Osteocyte (in vitro differentiated cells): ENCODE results near the gene SYPL1. TPM values are rescaled to one million over a fixed set of nuclear protein-coding genes. Genes with fewer than 3 reads are reported as not detected.

ENCODE experiments used
- DNase-seq: peaks from one replicate; pipeline ENCODE4 v3.0.0; 2021; ENCODE audit warnings: mixed read lengths; ENCODE audit not compliant: unreplicated experiment; ENCODE audit errors: extremely low spot score
- H3K27ac Mint-ChIP-seq: one replicate; pipeline ENCODE4 v1.8.0; 2021; ENCODE audit warnings: mild to moderate bottlenecking, mixed read lengths; ENCODE audit not compliant: unreplicated experiment
- H3K27me3 Mint-ChIP-seq: one replicate; pipeline ENCODE4 v1.8.0; 2021; ENCODE audit warnings: mixed read lengths; ENCODE audit not compliant: unreplicated experiment
- H3K36me3 Mint-ChIP-seq: one replicate; pipeline ENCODE4 v1.8.0; 2021; ENCODE audit warnings: mixed read lengths; ENCODE audit not compliant: unreplicated experiment
- H3K4me1 Mint-ChIP-seq: one replicate; pipeline ENCODE4 v1.8.0; 2021; ENCODE audit warnings: mixed read lengths; ENCODE audit not compliant: unreplicated experiment
- H3K4me3 Mint-ChIP-seq: one replicate; pipeline ENCODE4 v1.8.0; 2021; ENCODE audit warnings: mild to moderate bottlenecking, moderate library complexity, mixed read lengths; ENCODE audit not compliant: unreplicated experiment
- H3K9me3 Mint-ChIP-seq: one replicate; pipeline ENCODE4 v1.8.0; 2021; ENCODE audit warnings: mixed read lengths; ENCODE audit not compliant: unreplicated experiment
- total RNA-seq: library from RNA; stranded (reverse); gene quantifications from 2 replicates; pipeline ENCODE4 v1.2.1, GENCODE V29; 2021
- TF ChIP-seq, protein P1 (sequence below): fragments of 200-600 bp; sonication (generic); IDR thresholded peaks from 2 replicates; pipeline ENCODE4 v1.5.0; 2021; ENCODE audit warnings: antibody characterized with exemption, mild to moderate bottlenecking, moderate library complexity

SYPL1 gene
- total RNA-seq, 1 donor from 2014 or later, result 80.9 TPM

DNA sequence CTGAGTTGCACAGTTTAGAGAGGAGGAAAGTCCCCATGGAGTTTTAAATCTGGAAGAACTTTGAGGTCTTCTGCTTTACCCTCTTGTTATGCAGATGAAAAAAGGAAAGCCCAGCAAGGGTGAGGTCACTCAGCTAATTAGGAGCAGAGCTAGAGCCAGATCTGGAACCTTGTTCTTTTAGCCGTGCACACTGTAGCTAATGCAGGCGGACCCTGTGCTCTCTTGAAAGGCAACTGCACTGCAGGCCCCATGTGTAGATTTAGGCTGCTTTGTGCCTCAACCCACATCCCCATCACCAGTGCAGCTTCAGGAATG lies 63.4 kb downstream of the SYPL1 start:
- Mint-ChIP-seq H3K9me3 (no peaks in the 10 kb centered on the region), H3K4me1 (peaks cover 5% of the 10 kb centered on the region), H3K4me3 (no peak overlapping the region), H3K27ac (no peak overlapping the region), H3K27me3 (peaks cover 43% of the 10 kb centered on the region), H3K36me3 (no peaks in the 10 kb centered on the region)
- TF ChIP-seq, protein P1, sequence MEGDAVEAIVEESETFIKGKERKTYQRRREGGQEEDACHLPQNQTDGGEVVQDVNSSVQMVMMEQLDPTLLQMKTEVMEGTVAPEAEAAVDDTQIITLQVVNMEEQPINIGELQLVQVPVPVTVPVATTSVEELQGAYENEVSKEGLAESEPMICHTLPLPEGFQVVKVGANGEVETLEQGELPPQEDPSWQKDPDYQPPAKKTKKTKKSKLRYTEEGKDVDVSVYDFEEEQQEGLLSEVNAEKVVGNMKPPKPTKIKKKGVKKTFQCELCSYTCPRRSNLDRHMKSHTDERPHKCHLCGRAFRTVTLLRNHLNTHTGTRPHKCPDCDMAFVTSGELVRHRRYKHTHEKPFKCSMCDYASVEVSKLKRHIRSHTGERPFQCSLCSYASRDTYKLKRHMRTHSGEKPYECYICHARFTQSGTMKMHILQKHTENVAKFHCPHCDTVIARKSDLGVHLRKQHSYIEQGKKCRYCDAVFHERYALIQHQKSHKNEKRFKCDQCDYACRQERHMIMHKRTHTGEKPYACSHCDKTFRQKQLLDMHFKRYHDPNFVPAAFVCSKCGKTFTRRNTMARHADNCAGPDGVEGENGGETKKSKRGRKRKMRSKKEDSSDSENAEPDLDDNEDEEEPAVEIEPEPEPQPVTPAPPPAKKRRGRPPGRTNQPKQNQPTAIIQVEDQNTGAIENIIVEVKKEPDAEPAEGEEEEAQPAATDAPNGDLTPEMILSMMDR, result no peak
- no peak for DNase-seq

DNA sequence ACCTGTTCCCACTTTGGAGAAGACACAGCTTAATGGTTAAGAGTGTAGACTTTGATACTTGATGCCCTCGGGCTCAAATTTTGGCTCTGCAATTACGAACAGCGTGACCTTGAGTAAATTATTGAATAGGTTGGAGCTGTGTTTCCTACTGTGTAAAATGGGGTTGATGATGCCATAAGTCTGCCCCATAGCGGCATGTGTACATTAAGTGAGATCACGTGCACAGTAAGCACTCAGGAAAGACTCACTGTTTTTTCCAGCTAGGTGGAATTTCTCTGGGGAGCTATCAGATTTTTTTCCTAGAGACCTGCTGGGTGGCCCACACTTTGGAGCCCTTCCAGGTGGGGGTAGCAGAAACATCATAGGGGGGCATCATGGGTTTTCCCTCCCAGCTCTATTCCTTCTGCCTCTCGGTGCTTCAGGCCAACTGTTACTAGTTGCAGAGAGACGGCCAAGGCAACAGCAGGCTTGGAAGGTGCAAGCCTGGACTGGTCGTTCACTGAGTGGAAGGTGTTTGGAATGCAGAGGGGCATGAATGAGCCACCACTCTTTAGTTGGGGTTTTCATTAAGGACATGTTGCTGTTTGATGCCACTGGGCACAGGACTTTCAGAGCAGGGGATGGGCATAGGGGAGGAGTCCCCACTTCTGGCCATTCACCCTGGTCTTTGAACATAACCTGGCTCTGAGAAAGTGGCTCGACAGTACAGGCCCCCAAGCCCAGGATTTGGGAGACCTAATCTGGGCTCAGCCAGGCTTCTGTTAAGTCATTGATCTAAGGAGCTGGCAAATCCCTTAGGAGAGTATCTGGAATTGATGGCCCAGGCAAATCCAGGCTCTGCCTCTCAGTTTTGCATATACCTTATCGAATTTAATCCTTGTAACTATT lies 64.0 kb downstream of the SYPL1 start:
- Mint-ChIP-seq H3K9me3 (no peaks in the 10 kb centered on the region), H3K4me3 (no peak overlapping the region), H3K27me3 (peaks cover 43% of the 10 kb centered on the region), H3K27ac (no peak overlapping the region), H3K36me3 (no peaks in the 10 kb centered on the region), H3K4me1 (peaks cover 7% of the 10 kb centered on the region)
- DNase-seq, result no peak
- TF ChIP-seq, protein P1, result no peak

DNA sequence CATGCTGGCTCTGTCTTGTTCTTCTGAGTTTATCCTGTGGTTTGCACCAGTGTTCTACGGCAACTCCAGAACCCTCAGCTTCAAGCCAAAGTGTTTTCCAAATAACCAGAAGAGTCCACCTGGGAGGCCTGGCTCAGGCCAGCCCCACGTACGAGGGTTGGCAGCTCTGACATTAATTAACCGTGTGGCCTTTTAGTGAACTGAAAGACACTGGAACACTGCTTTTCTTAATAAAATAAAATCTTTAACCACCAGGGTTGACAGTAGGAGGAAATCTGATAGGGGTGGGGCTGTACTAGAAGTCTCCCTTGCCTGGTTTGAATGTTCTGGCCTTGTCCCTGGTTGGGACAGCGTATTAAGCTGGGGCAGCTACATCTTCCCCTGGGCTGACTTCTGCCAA lies 64.9 kb downstream of the SYPL1 start:
- no peaks in the 10 kb centered on the region for H3K9me3 Mint-ChIP-seq
- H3K27ac Mint-ChIP-seq, result no peak overlapping the region

GRCh38 chr7:106045586-106045985 lies 66.5 kb downstream of the SYPL1 start:
- DNase-seq, result no peak
- H3K9me3 Mint-ChIP-seq, result no peaks in the 10 kb centered on the region
- peaks cover 27% of the 10 kb centered on the region for H3K4me1 Mint-ChIP-seq
- H3K27ac Mint-ChIP-seq, result no peak overlapping the region
- peaks cover 36% of the 10 kb centered on the region for H3K27me3 Mint-ChIP-seq
- TF ChIP-seq, protein P1, result no peak
- H3K4me3 Mint-ChIP-seq, result no peak overlapping the region
- H3K36me3 Mint-ChIP-seq, result no peaks in the 10 kb centered on the region

More for the DNA sequence above, 64.9 kb downstream of the SYPL1 start:
- peaks cover 16% of the 10 kb centered on the region for H3K4me1 Mint-ChIP-seq
- no peak overlapping the region for H3K4me3 Mint-ChIP-seq
- H3K27me3 Mint-ChIP-seq, result peaks cover 42% of the 10 kb centered on the region
- H3K36me3 Mint-ChIP-seq, result no peaks in the 10 kb centered on the region
- DNase-seq, result no peak
- TF ChIP-seq, protein P1, result no peak

DNA sequence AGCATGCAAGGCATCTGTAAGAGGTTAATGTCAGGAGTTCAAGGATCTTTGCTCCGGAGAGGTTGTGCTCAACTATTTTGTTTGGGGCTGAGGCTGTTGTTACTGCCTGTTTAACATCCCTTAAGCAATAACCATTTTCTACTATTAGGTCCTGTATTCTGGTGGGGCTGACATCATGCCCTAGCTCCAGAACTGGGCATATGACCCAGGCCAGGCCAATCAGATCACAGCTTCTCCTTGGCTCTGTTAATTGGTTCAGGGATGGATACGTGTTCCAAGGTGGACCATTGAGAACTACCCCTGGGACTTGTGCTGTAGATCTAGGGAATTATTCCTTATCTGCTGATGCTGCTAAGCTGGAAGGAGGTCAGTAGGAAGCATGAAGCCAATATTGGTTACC lies 67.0 kb downstream of the SYPL1 start:
- no peak overlapping the region for H3K4me3 Mint-ChIP-seq
- TF ChIP-seq, protein P1, result no peak
- no peak overlapping the region for H3K27ac Mint-ChIP-seq
- no peak for DNase-seq
- no peaks in the 10 kb centered on the region for H3K9me3 Mint-ChIP-seq
- no peaks in the 10 kb centered on the region for H3K36me3 Mint-ChIP-seq
- peaks cover 33% of the 10 kb centered on the region for H3K27me3 Mint-ChIP-seq
- H3K4me1 Mint-ChIP-seq, result peaks cover 29% of the 10 kb centered on the region
